PFSK-1 (cell line): ENCODE measurements around the gene NCK2.

ENCODE experiments used
- FOXP2 ChIP-seq: optimal IDR thresholded peaks from 2 replicates; pipeline ENCODE3; 2011; ENCODE audit warnings: borderline replicate concordance, control low read depth, inconsistent platforms; ENCODE audit not compliant: insufficient read depth; ENCODE audit errors: extremely low read length, extremely low read depth
- POLR2AphosphoS5 ChIP-seq: IDR thresholded peaks from 2 replicates; pipeline ENCODE4 v1.6.1; 2012; ENCODE audit warnings: low read depth, mild to moderate bottlenecking, control low read depth, low read length, moderate library complexity
- SIN3A ChIP-seq: IDR thresholded peaks from 2 replicates; pipeline ENCODE4 v1.6.1; 2012; ENCODE audit warnings: mild to moderate bottlenecking, low read length, moderate library complexity, borderline replicate concordance; ENCODE audit not compliant: insufficient read depth
- TAF1 ChIP-seq: IDR thresholded peaks from 2 replicates; pipeline ENCODE4 v1.6.1; 2012; ENCODE audit warnings: low read length, control low read depth, borderline replicate concordance; ENCODE audit not compliant: insufficient read depth
- TF ChIP-seq, protein P1 (sequence below), 2 experiments: IDR thresholded peaks; 2 replicates each; pipeline versions ENCODE4 v1.6.1 to v1.8.0; 2011 to 2012; ENCODE audit warnings: low read depth in 2 of 2, low read length in 2 of 2, control low read depth in 1 of 2, inconsistent platforms in 1 of 2, mild to moderate bottlenecking in 1 of 2, moderate library complexity in 1 of 2; ENCODE audit not compliant: insufficient read depth in 1 of 2

Gene NCK2

DNA sequence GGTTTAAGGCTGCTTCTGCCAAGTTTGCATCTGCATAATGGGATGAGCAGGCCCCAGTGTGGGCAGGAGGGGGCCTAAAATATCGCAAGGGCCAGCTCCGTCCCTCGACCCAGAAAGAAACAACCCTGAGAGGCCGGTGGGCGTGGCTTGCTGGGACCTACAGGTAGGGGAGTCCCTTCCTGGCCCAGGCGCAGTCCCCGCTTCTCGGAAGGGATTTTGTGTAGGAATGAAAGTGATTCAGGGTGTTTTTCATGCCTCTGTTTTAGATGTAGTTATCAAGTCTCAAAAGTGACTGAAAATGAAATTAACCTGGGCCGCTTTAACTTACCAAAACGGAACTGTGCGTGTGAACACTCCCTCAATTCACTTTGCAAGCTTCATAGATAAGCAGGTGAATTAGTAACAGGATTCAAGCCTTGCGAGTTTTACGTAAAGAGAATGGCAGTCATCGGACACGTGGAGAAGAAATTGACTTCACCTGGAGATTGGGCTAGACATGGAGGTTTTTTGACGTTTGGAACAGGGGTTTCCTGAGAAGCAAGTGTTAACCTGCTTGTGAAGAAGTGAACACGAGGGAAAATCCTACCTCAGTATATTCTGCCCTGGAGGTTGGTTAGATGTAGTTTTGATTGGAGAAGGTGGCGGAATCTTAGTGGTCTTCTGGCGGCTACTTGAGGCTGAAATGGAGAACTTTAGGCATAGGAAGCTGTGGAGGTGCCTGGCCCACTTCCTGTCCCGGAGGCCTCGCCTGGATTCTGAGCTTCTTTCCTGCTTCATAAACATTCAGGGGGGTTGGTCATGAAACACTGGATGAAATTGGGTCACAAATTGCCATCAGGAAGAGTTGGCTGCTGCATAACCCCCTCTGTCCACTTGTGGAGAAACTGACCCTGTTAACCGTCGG lies 1.7 kb downstream of the NCK2 start:
- no peak for TF ChIP-seq FOXP2
- no peak for TF ChIP-seq POLR2AphosphoS5
- TF ChIP-seq TAF1 = no peak
- TF ChIP-seq, protein P1, sequence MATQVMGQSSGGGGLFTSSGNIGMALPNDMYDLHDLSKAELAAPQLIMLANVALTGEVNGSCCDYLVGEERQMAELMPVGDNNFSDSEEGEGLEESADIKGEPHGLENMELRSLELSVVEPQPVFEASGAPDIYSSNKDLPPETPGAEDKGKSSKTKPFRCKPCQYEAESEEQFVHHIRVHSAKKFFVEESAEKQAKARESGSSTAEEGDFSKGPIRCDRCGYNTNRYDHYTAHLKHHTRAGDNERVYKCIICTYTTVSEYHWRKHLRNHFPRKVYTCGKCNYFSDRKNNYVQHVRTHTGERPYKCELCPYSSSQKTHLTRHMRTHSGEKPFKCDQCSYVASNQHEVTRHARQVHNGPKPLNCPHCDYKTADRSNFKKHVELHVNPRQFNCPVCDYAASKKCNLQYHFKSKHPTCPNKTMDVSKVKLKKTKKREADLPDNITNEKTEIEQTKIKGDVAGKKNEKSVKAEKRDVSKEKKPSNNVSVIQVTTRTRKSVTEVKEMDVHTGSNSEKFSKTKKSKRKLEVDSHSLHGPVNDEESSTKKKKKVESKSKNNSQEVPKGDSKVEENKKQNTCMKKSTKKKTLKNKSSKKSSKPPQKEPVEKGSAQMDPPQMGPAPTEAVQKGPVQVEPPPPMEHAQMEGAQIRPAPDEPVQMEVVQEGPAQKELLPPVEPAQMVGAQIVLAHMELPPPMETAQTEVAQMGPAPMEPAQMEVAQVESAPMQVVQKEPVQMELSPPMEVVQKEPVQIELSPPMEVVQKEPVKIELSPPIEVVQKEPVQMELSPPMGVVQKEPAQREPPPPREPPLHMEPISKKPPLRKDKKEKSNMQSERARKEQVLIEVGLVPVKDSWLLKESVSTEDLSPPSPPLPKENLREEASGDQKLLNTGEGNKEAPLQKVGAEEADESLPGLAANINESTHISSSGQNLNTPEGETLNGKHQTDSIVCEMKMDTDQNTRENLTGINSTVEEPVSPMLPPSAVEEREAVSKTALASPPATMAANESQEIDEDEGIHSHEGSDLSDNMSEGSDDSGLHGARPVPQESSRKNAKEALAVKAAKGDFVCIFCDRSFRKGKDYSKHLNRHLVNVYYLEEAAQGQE (IDR thresholded peaks at IDR 0.05; ENCODE audit: insufficient read depth in 1 of 2, low read depth in 2 of 2, low read length in 2 of 2) = no peak
- TF ChIP-seq SIN3A = no peak

DNA sequence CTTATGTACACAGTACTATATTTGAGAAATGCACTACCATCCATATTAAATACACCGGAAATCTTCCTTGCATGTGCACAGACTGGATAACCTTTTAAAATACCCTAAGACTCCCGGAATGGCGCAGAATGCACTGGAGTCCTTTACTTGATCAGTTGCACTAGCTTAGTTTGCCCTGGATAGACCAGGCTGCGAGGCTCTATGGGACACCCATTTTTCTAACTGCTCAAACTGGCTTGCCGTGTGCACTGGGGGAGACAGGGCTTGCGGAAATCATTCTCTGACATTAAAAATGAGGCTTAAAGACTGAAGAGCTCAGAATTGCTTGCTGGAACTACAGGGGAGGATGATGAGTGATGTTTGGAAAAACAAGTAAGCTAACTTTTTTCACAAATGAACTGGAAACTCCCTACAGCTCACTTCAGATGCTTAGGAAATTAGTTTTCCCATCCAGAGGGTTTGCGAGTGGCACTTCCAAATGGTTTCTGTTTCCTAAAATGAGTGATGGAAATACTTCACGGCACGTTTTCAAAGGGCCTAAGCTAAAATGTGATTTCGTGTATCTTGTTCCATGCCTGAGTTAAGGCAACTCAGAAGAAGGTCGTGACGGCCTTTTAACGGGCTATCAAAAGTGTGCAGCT lies 2.7 kb downstream of the NCK2 start:
- TF ChIP-seq SIN3A = no peak
- TF ChIP-seq TAF1 = no peak
- TF ChIP-seq FOXP2 = no peak
- TF ChIP-seq POLR2AphosphoS5 = no peak

DNA sequence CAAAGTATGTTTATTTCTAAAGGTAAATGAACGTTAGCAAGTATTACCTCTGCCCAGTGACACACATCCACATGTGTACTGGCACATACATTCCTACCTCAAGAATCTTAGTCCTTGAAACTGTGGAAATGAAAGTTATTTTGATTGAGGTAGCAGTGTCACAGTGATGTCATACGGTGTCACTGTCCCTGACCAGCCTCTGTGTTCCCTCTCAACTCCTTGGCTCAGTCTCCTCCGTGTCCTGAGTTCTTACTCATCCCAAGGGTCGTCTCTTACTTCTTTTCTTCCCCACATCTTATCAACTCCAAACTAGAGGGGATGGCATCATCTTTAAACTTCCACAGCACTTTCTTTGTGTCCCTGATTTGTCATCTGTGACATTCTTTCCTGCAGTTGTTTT lies 3.3 kb downstream of the NCK2 start:
- no peak for TF ChIP-seq POLR2AphosphoS5
- TF ChIP-seq SIN3A = no peak
- TF ChIP-seq, protein P1 (IDR thresholded peaks at IDR 0.05; ENCODE audit: insufficient read depth in 1 of 2, low read depth in 2 of 2, low read length in 2 of 2) = no peak
- no peak for TF ChIP-seq TAF1
- TF ChIP-seq FOXP2 = no peak

DNA sequence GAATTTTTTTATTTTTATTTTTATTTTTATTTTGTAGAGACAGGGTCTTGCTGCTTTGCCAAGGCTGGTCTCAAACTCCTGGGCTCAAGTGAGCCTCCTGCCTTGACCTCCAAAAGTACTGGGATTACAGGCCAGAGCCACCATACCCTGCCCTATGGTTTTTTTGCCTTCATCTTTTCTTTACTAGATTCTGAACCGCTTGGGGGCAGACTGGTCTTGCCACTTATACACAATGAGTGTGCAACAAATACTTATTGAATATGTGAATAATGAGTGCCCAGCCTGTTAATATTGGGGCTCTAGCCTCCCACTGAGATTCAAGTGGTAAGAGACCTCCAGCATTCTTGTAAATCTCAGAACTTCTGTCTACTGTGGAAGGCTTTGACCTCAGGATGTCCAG lies 3.9 kb downstream of the NCK2 start:
- no peak for TF ChIP-seq FOXP2
- no peak for TF ChIP-seq TAF1
- no peak for TF ChIP-seq SIN3A
- TF ChIP-seq, protein P1 (IDR thresholded peaks at IDR 0.05; ENCODE audit: insufficient read depth in 1 of 2, low read depth in 2 of 2, low read length in 2 of 2) = no peak

DNA sequence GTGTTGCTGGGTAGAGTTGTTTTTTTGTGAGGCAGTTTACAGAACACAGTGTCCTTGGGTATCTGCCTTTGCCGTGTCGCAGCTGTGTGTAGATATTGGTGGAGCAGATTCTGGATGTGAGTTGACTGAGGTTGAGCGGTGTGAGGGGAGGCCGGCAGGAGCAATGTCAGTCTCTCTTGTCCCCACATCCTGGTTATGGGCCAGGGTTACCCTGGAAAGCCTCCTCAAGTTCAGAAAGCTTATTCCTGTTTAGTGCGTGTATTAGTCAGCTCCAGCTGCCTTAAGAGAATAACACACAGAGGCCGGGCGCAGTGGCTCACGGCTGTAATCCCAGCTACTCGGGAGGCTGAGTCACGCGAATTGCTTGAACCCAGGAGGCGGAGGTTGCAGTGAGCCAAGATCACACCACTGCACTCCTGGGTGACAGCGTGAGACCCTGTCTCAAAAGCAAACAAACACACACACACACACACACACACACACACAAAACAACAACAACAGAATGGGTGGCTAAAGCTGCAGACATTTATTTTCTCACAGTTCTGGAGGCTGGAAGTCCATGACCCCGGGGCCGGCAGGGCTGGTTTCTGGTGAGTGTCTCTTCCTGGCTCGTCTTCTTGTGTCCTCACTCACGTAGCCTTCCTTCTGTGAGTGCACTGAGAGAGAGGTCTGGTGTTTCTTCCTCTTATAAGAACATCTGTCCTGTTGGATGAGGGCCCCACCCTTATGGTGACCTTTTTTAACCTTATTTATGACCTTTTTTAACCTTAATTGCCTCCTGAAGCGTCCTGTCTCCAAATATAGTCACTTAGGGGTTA lies 5.1 kb downstream of the NCK2 start:
- TF ChIP-seq SIN3A = no peak
- TF ChIP-seq FOXP2 = no peak

DNA sequence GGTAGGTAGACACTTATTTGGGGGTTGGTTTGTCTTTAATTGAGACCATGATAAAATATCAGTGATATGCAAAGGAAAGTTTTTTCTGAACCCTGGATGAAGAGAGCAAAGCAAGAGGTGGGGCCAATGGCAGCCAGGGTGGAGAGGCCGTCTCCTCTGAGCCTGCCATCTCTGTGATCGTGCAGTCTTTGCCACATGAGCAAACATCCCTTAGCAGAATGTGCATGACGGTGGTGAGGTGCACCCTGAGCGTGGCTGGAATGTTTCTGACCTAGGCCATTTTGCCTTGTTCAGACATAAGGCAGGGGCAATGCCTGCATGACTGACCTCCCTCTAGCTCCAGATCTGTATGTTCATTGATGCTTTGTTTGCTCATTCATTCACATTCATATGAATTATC lies 6.0 kb downstream of the NCK2 start:
- TF ChIP-seq, protein P1 (IDR thresholded peaks at IDR 0.05; ENCODE audit: insufficient read depth in 1 of 2, low read depth in 2 of 2, low read length in 2 of 2) = no peak
- no peak for TF ChIP-seq FOXP2
- no peak for TF ChIP-seq SIN3A
- no peak for TF ChIP-seq TAF1
- no peak for TF ChIP-seq POLR2AphosphoS5
